DOHH2 (cell line): ENCODE results near the gene TRMT112.

Experiments used
- CTCF ChIP-seq: fragments of 200-600 bp; sonication (generic); IDR thresholded peaks from one replicate; pipeline ENCODE4 v1.5.1; 2014; ENCODE audit warnings: antibody characterized with exemption, mild to moderate bottlenecking, low read depth, low read length; ENCODE audit not compliant: poor library complexity, severe bottlenecking
- EZH2phosphoT487 ChIP-seq: fragments of 200-600 bp; sonication (generic); IDR thresholded peaks from 2 replicates; pipeline ENCODE4 v1.6.1; 2017; ENCODE audit warnings: borderline replicate concordance, mild to moderate bottlenecking, antibody characterized with exemption, low read length, moderate library complexity, mixed read lengths

- no peak for TF ChIP-seq EZH2phosphoT487
- TF ChIP-seq CTCF, result peak; percentile 51
Observed at GRCh38 chr11:64317961-64318765, 804 bp upstream of the TRMT112 start, which contains the start of gene PRDX5.
